SIG-M5 treated with dmso at 0.1 percent for 504 hours (cell line): ENCODE results near the gene SMIM30.
"Not testable (repeated sequence)": the region's sequence is repeated elsewhere in the genome, so short reads cannot be mapped to it uniquely, and the experiment has no call there.

Experiments used
- DNase-seq: peaks from one replicate; lab custom pipeline; 2025; ENCODE audit not compliant: unreplicated experiment; lab: John Stamatoyannopoulos, UW

SMIM30 gene, protein sequence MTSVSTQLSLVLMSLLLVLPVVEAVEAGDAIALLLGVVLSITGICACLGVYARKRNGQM

DNA sequence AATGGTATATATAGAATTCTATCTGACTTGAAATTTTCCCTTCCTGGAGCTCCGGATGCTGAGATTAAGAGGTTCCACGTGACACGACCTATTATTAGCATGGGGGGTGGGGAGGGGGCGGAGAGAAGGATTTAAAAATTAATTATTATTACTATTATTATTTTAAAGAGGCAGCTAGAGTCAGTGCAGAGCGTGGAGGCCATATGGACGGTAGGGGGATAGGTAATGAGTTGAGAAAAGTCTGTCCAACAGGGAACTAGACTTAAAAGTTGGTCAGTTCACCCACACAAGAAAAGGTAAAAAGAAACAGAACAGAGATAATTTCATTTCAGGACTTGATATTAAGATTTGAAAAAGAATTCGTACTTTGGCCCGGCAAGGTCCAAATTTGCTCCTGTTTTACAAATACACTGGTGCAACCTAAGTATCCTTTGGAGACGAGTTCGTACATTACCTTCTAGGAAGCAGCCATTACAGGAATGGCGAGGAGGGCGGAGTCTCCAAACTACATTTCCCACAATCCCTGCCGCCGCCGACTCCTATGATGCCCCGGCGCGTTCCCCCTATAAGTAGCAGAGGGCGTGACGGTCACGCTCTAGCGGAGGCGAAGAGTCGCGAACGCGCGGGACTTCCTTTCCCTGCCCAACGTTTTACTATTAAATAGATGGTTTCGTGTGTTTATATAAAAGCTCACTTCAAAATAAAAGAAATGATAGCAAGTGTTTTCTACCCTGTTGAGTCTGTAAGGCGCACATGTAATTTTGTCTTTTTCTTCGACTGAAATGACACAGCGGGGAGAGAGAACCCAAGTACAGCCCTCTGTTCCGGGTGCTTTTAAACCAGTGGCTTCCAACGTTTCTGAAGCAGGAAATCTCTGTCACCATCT, at the start of gene SMIM30:
TSS of gene SMIM30 (minus strand) at position 481 of the 886 bp plus-strand sequence. CDS start 976 bp downstream, outside the sequence.
- peak; percentile 91 for DNase-seq

DNA sequence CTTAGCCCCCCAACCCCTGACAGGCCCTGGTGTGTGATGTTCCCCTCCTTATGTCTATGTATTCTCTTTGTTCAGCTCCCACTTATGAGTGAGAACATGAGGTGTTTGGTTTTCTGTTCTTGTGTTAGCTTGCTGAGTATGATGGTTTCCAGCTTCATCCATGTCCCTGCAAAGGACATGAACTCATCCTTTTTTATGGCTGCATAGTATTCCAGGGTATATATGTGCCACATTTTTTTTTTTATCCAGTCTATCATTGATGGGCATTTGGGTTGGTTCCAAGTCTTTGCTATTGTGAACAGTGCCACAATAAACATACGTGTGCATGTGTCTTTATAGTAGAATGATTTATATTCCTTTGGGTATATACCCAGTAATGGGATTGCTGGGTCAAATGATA, 47.8 kb upstream of the SMIM30 start:
- DNase-seq: not testable (repeated sequence)

DNA sequence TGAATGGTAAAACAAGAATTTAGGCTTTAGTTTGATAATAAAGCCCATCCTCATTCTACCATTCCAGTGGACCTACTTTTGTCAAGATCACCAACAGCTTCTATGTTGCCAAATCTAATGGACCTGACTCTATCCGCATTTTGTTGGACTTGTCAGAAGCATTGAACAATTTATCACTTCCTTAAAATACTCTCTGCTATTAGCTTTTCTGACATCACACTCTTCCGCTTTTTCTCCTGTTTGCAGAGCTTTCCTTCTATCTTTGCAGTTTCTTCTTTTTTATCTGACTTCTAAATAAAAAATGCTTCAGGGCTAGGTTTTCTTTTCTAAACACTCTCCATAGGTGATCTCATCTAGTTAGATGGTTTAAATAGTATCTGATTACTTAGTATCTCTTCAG, 42.7 kb upstream of the SMIM30 start:
- peak; percentile 12 for DNase-seq

DNA sequence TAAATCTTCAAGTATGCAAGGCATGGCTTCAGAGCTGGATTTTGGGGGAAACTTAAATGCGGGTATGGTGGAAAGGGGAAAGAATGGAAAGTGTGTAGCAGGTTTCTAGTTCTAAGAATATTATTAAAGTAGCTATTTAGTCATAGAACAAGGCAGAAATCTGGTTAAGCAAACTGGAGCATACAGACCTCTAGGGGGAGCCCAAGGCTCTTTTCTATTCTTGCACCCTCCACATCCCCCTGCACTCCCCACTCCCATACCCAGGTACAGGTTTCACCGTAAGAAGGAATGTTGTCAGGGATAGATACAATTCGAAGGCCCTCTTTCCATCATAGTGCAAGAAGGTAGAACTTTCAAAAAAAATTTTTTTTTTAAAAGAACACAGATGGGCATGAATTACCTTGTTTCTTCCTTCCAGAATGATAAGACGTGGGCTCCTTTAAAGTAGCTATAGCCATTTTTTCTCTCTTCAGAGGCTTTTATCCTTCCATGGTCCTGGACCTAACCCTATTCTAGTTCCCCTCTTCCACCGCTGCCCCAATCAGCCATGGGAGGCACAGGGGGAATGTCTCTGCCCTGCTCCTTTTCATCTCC, 41.5 kb upstream of the SMIM30 start:
- DNase-seq: peak; percentile 57

GRCh38 chr7:113158756-113159155, 40.4 kb upstream of the SMIM30 start:
- no peak for DNase-seq

- DNase-seq: no peak
These were observed 35.8 kb upstream of the SMIM30 start for GRCh38 chr7:113154117-113154516.

DNA sequence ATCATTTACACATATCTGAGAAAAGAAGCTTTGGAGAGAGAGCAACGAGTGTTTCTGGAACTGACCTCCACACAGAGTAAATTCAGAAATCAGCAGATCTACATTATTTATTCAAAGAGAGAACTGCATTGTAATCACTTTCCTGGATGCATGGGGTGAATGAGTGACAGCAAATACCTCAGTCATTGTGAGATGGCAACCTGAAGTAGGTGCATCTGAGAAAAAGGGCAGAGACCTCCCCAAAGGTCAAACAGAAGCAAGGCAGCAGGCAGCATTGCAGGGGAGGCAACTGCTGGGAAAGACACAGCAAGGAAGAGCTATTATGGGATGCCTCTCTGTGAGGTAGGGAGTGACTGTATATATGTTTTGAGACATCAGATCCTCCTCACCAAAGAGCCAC, 26.5 kb upstream of the SMIM30 start:
- no peak for DNase-seq

DNA sequence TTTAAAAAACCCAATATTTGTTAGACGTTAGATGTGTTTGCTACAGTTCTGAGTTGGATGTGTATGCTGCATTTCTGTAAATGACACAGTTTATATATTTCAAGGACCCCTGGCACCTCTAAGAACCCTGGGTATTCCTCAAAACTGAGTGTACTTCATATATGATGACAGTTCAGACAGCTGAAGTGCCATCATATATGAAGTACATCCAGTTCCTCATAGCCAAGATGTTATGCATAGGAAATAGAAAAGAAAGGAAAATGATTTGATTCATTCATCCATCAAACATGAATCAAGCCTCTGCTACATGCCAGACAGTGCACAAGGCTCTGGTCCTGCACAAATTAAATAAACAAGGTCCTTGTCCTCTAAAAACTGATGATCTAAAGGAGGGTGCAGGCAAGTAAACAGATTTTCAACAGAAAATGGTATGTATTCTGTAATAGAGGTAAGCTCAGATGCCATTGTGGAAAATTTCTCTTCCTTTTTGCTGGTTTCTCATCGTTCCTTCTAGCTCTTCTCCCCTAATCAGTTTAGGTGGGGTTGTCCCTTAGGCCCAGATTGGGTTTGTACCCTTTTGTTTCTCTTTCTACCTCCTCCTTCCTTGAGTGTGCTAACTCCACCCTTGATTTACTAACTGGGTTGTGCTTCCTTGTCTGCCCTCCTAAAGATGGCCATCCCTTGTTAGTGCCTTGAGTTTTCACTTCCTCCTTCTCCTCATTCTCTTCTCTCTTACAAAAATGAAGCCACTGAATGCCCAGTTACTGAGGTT, 25.3 kb upstream of the SMIM30 start:
- DNase-seq: peak; percentile 79

DNA sequence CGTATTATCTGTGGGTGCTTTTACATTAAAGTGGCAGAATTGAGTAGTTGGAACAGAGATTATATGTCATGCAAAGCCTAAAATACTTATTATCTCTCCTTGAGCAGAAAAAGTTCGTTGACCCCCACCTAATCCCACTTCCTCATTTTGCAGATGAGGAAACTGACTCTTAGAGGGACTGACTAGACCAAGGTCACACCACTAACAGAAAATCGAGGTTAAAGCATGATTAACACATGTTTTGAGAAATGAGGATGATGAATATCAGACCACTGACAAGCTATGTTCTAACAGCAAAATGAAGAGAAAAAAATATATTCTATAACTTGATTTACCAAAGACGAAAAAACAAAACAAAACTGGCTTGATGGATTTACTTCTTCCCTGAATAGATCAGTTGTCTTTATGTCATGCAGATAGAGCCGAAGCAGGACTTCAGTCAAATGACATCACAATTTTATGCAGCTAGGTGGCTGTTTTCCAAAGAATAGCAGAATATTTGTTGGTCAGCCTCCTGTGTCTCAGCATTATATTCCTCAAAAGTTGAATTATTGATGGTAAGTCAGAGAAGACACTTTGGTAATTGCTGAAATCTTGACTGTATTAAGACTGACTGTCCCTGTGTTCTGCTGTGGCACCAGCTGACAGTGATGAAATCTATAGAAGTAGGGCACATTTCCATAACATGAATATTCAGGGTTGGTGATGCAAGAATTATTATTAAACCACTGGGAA, 24.2 kb upstream of the SMIM30 start:
- DNase-seq: peak; percentile 90

DNA sequence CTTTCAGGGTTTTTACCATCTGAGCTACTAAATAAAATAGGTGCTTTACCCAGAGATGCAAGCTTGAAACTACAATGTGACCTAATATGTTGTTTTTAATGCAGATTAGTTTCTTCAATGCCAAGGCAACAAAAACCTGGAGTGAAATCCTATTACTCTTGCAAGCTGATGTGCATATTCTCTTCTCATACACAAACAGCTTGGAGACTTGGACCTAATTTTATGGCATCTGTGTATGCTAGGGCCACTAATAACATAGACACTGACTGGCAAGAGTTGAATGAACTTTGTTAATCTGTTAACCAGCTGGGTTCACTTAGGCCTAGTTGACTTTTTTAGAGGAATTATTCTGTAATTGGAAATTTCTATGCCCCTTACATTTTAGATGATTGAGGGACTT, 23.4 kb upstream of the SMIM30 start:
- DNase-seq: no peak

DNA sequence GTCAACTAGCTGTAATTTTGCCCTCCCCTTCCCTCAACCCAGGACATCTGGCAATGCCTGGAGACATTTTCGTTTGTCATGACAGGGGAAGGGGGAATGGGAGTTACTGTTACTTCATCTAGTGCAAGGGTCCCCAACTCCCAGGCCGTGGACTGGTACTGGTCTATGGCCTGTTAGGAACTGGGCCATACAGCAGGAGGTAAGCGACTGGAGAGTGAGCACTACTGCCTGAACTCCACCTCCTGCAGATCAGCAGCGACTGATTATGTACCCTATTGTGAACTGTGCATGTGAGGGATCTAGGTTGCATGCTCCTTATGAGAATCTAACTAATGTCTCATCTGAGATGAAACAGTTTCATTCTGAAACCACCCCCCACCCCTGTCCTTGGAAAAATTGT, 22.6 kb upstream of the SMIM30 start:
- DNase-seq: no peak

DNA sequence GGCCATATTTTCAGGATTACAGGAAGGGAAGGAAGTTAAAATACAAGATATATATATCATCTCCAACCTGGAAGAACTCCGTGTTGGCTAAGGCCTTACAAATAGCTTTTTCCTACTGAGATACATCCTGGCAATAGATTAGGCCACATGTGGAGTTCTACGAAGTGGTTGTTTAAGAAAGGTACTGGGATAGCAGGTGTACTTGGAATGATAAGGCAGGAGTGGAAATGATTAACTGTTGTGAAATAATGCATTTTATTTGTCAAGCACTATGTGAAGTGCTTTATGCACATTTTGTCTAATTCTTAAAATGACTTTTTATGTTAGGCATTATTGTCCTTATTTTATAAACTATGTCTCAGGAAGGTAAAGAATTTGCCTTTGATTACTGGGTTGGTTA, 18.9 kb upstream of the SMIM30 start:
- no peak for DNase-seq

- DNase-seq: no peak
These were observed 15.7 kb upstream of the SMIM30 start for GRCh38 chr7:113134025-113134424.

GRCh38 chr7:113131367-113131766, 13.0 kb upstream of the SMIM30 start:
- DNase-seq: no peak

DNA sequence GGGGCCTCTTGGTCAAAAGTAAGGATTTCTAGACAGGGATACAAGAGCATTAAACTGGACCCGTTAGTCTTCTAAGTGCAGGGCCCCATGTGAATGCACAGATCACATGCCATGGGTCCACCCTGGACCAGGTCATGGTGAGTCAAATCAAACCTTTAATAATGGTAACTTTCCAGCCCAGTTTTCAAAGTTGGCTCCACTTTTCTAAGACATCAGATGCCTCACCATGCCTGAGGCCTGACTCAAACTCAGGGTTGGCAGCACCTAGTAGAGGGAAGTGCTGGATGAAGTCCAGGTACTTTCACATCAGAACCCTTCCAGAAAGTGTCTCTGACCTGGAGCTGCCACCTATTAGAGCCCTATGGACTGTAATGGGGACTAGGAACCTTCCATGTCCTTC, 9.7 kb upstream of the SMIM30 start:
- DNase-seq: no peak

GRCh38 chr7:113125728-113126127, 7.4 kb upstream of the SMIM30 start:
- no peak for DNase-seq

DNA sequence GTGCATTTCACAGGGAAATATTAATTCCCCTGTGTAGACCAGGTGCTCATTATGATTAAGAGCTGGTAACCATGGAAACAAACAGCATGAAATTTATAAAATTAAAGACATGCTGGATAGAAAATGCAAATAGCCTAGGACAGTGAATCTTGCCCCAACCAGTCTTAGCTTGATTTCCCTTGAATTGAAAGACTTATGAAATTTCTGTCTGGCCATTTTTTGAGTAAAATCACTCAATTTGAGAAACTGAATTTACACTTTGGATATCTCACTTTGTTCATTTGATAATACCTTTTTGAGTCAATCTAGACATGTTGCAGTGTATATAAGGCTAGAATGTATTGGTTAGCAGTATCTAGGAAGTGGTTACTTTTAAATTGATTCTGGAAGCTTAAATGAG, 4.4 kb upstream of the SMIM30 start:
- DNase-seq: no peak

- peak; percentile 22 for DNase-seq
These were observed 2.3 kb upstream of the SMIM30 start for GRCh38 chr7:113120647-113121046.

DNA sequence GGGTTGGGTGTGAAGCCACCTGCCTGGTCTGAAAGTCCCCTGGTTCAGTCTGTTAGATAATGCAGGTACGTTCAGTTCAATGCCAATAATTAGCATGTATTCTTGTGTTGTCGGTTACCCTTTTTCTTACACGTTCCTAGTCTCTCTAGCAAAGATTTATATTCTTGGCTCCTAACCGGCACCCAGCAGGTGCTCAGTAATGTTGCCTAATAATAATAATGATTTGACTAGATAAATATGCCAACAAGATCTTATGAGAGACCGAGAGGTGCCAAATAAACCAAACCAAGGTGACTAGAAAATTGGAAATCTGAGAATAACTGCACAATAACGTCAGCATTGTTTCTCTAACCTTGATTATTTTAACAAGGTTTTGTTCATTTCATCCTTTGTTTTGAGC, 1.1 kb upstream of the SMIM30 start:
- no peak for DNase-seq

- peak; percentile 46 for DNase-seq
These were observed 980 bp downstream of the SMIM30 start for GRCh38 chr7:113117374-113117774.

DNA sequence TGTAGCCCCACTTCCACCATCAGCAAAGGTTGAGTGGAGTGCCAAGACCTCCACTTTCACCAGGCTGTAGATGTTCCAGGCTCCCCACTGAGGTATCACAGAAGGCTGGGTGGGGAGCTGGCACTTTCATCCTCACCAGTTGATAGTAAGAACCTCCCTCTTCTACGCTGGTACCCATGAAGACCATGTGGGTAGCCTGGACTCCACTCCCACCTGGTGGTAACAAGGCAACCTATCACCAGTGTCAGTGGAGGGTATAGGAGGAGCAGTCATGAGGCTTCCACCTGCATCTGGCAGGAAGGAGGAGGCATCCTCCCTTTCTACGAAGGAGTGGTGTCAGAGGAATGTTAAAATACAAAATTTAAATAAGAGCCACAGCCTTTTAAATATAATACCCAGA, 4.4 kb downstream of the SMIM30 start:
- no peak for DNase-seq
